ENCODE data around the gene C1orf232.

Gene C1orf232

DNA sequence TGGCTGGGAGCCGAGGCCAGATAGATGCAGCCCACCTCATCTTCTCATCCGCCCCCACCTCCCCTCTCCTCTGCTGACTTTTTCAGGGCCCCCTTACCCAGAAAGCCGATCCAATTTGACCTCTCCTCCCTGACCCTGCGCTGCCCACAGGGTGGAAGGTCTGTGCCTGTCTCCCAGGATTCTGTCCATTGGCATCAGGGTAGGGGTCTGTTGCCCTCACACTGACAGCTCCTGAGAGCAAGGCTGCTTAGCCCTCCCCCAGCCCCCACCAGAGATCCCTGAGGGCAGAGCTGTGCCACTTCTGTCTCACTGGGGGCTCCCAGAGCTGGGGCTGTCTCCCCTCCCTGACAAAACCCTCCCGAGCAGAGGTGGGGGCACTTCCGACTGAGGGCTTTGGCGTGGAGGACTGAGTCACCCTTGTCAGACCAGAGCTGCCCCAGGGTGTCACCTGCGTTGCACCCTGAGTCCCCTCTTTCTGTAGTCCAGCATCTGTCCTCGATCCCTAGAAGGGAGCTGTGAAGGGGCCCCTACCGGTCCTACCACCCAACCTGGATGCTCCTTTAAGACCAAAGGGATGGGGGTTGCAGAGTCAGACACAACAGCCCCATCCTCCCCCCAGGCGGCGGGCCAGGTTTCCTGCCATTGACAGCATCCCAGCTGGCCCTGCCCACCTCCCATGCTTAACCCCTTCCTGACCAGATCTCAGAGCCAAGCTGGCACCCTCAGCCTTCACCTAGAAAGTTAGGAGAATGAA lies 12.3 kb downstream of the C1orf232 start:
- Histone ChIP-seq H3K23ac (ENCODE audit: low read length) (peak overlapping the region; percentile 53), H3K56ac (ENCODE audit: low read length) (peak overlapping the region; percentile 81), H2BK120ac (ENCODE audit: low read depth, low read length) (peak overlapping the region; percentile 16), H4K8ac (ENCODE audit: low read depth, low read length) (no peak overlapping the region), H3K27ac (ENCODE audit: low read depth, low read length) (no peak overlapping the region), H4K5ac (ENCODE audit: low read length) (no peak overlapping the region), H3K27me3 (ENCODE audit: insufficient read depth, low read length, poor library complexity) (no peaks in the 10 kb centered on the region), H3K79me1 (ENCODE audit: low read length) (no peaks in the 10 kb centered on the region), H3K79me2 (ENCODE audit: control insufficient read depth, insufficient read depth, low read length) (no peaks in the 10 kb centered on the region), H2BK15ac (replicated peaks; ENCODE audit: low read depth) (no peak overlapping the region), H3K4me2 (ENCODE audit: low read length) (peak overlapping the region; percentile 94), H3K36me3 (ENCODE audit: control insufficient read depth, insufficient read depth, low read length) (no peaks in the 10 kb centered on the region), H3K4ac (ENCODE audit: low read depth, low read length) (peak overlapping the region; percentile 49), H2AK5ac (ENCODE audit: low read length) (peak overlapping the region; percentile 43), H3K18ac (ENCODE audit: low read length) (peak overlapping the region; percentile 62), H3K4me3 (ENCODE audit: low read length) (no peak overlapping the region), H3K9ac (ENCODE audit: low read length) (peak overlapping the region; percentile 64), H3K4me1 (ENCODE audit: control insufficient read depth, low read depth, low read length) (peaks cover 32% of the 10 kb centered on the region), H2BK5ac (ENCODE audit: low read length) (peak overlapping the region; percentile 84)
- no CpG with 5 or more reads among the region's 12 CpGs for WGBS (ENCODE audit: extremely low coverage, insufficient coverage, low lambda C conversion rate)
- DNase-seq: peak; percentile 89

DNA sequence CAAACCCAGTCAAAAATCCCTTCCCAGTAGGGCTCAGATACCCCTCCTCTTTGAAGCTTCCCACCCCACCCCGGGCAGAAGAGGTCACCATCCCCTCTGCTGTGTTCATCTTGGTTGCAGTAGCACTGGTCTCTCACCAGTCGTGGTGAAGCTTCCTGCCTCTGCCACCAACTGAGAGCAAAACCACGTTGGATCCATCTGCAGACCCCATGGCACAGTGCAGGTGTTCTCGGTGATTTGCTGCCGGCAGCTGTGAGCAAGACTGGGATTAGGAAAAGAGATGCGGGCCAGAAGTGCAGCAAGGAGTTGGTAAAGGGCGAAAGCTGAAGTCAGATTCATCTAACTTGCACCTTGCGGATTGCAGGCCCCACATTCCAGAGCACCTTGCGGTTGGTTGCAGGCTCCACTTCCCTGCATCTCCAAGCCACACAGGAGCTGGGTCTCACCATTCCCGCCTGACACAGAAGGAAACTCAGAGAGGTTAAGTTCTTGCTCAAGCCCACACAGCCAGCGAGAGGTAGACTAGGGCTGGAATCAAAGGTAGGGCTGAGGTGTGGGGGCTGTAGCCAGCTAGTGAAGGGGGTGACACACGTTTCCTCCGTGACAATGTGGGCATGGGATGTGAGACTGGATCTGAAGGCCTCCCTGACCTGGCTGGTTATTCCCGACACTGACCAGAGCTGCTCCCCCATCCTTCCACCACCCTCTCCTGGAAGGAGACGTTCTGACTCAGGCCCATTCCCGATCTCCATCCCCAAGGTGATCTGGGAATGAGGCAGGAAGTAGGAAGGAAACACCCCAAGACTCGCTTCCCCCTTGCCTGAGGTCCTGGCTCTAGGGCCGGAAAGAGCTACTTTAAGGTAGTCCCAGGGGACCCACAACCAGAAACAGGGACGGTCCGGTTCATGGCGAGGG lies 13.1 kb downstream of the C1orf232 start:
- no peak overlapping the region for H4K5ac ChIP-seq (ENCODE audit: low read length)
- no peak overlapping the region for H2BK15ac ChIP-seq (replicated peaks; ENCODE audit: low read depth)
- peak overlapping the region; percentile 49 for H3K4ac ChIP-seq (ENCODE audit: low read depth, low read length)
- peak overlapping the region; percentile 64 for H3K9ac ChIP-seq (ENCODE audit: low read length)
- no CpG with 5 or more reads among the region's 21 CpGs for WGBS (ENCODE audit: extremely low coverage, insufficient coverage, low lambda C conversion rate)
- no peak overlapping the region for H3K4me3 ChIP-seq (ENCODE audit: low read length)
- peak overlapping the region; percentile 34 for H3K4me2 ChIP-seq (ENCODE audit: low read length)
- no peak overlapping the region for H3K23ac ChIP-seq (ENCODE audit: low read length)
- H4K8ac ChIP-seq (ENCODE audit: low read depth, low read length): no peak overlapping the region
- peaks cover 27% of the 10 kb centered on the region for H3K4me1 ChIP-seq (ENCODE audit: control insufficient read depth, low read depth, low read length)
- H3K27me3 ChIP-seq (ENCODE audit: insufficient read depth, low read length, poor library complexity): no peaks in the 10 kb centered on the region
- peak overlapping the region; percentile 62 for H3K18ac ChIP-seq (ENCODE audit: low read length)
- H2BK120ac ChIP-seq (ENCODE audit: low read depth, low read length): no peak overlapping the region
- H2BK5ac ChIP-seq (ENCODE audit: low read length): peak overlapping the region; percentile 9
- no peaks in the 10 kb centered on the region for H3K36me3 ChIP-seq (ENCODE audit: control insufficient read depth, insufficient read depth, low read length)
- H3K56ac ChIP-seq (ENCODE audit: low read length): peak overlapping the region; percentile 81
- H2AK5ac ChIP-seq (ENCODE audit: low read length): peak overlapping the region; percentile 3
- no peak for DNase-seq
- H3K27ac ChIP-seq (ENCODE audit: low read depth, low read length): no peak overlapping the region
- H3K79me1 ChIP-seq (ENCODE audit: low read length): no peaks in the 10 kb centered on the region
- no peaks in the 10 kb centered on the region for H3K79me2 ChIP-seq (ENCODE audit: control insufficient read depth, insufficient read depth, low read length)

DNA sequence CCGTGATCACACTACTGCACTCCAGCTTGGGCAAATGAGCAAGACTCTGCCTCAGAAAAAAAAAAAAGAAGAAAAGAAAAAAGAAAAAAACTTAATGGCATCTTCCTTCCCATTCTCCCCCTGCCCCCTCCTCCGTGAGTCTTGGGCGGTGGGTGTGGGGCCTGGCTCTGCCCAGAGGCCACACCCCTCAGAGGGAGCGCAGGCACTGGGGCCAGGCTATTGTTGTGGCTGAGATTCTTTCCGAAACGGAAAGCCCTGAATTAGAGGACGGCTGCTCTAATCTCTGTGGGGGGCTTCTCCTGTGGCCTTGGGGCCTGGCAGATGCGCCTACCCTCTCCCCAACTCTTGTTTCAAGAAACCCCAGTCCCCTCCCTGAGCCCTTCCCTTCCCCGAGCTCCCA lies 14.0 kb downstream of the C1orf232 start:
- H3K9ac ChIP-seq (ENCODE audit: low read length): peak overlapping the region; percentile 41
- peak overlapping the region; percentile 44 for H3K56ac ChIP-seq (ENCODE audit: low read length)
- no peak overlapping the region for H2AK5ac ChIP-seq (ENCODE audit: low read length)
- H2BK15ac ChIP-seq (replicated peaks; ENCODE audit: low read depth): no peak overlapping the region
- no peak overlapping the region for H2BK120ac ChIP-seq (ENCODE audit: low read depth, low read length)
- H3K4me2 ChIP-seq (ENCODE audit: low read length): peak overlapping the region; percentile 4
- H3K18ac ChIP-seq (ENCODE audit: low read length): no peak overlapping the region
- H2BK5ac ChIP-seq (ENCODE audit: low read length): no peak overlapping the region
- WGBS (ENCODE audit: extremely low coverage, insufficient coverage, low lambda C conversion rate): no CpG with 5 or more reads among the region's 9 CpGs
- peaks cover 27% of the 10 kb centered on the region for H3K4me1 ChIP-seq (ENCODE audit: control insufficient read depth, low read depth, low read length)
- H3K27me3 ChIP-seq (ENCODE audit: insufficient read depth, low read length, poor library complexity): no peaks in the 10 kb centered on the region
- H4K5ac ChIP-seq (ENCODE audit: low read length): no peak overlapping the region
- H3K27ac ChIP-seq (ENCODE audit: low read depth, low read length): no peak overlapping the region
- H3K79me2 ChIP-seq (ENCODE audit: control insufficient read depth, insufficient read depth, low read length): no peaks in the 10 kb centered on the region
- no peaks in the 10 kb centered on the region for H3K36me3 ChIP-seq (ENCODE audit: control insufficient read depth, insufficient read depth, low read length)
- H3K4me3 ChIP-seq (ENCODE audit: low read length): no peak overlapping the region
- H4K8ac ChIP-seq (ENCODE audit: low read depth, low read length): no peak overlapping the region
- DNase-seq: peak; percentile 68
- no peaks in the 10 kb centered on the region for H3K79me1 ChIP-seq (ENCODE audit: low read length)
- H3K23ac ChIP-seq (ENCODE audit: low read length): no peak overlapping the region
- H3K4ac ChIP-seq (ENCODE audit: low read depth, low read length): no peak overlapping the region

DNA sequence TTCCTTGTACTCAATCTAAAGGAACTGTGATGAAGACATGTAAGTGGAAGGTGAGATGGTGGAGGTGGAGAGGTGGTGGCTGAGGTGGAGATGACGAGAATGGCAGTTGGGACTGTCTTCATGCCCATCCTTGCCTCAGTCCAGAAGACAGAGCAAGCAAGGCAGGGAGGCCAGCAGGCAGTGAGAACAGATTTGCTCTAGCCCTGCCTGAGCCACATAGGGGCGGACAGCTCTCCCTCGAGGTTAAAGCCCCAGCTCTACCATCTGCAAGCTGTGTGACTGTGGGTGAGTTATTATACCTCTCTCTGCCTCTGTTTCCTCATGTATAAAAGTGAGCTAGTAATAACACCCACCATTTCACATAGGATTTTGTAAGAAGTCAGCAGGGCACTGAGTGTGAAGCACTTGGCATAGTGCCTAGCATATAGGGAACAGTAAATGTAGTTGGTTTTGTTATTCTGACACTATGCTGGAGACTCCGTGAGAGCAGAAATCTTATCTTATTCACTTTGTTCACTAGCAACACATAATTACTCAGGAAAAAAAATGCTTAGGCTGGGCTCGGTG lies 14.7 kb downstream of the C1orf232 start:
- Histone ChIP-seq H3K4ac (ENCODE audit: low read depth, low read length) (no peak overlapping the region), H3K4me2 (ENCODE audit: low read length) (no peak overlapping the region), H3K9ac (ENCODE audit: low read length) (no peak overlapping the region), H3K23ac (ENCODE audit: low read length) (no peak overlapping the region), H2BK15ac (replicated peaks; ENCODE audit: low read depth) (no peak overlapping the region), H3K18ac (ENCODE audit: low read length) (no peak overlapping the region), H4K5ac (ENCODE audit: low read length) (no peak overlapping the region), H3K27me3 (ENCODE audit: insufficient read depth, low read length, poor library complexity) (no peaks in the 10 kb centered on the region), H3K79me1 (ENCODE audit: low read length) (no peaks in the 10 kb centered on the region), H3K56ac (ENCODE audit: low read length) (peak overlapping the region; percentile 76), H3K79me2 (ENCODE audit: control insufficient read depth, insufficient read depth, low read length) (no peaks in the 10 kb centered on the region), H3K36me3 (ENCODE audit: control insufficient read depth, insufficient read depth, low read length) (no peaks in the 10 kb centered on the region), H3K4me1 (ENCODE audit: control insufficient read depth, low read depth, low read length) (peaks cover 24% of the 10 kb centered on the region), H2AK5ac (ENCODE audit: low read length) (peak overlapping the region; percentile 48), H3K4me3 (ENCODE audit: low read length) (no peak overlapping the region), H2BK120ac (ENCODE audit: low read depth, low read length) (no peak overlapping the region), H2BK5ac (ENCODE audit: low read length) (no peak overlapping the region), H3K27ac (ENCODE audit: low read depth, low read length) (no peak overlapping the region), H4K8ac (ENCODE audit: low read depth, low read length) (no peak overlapping the region)
- DNase-seq: no peak
- no CpG with 5 or more reads among the region's 5 CpGs for WGBS (ENCODE audit: extremely low coverage, insufficient coverage, low lambda C conversion rate)

DNA sequence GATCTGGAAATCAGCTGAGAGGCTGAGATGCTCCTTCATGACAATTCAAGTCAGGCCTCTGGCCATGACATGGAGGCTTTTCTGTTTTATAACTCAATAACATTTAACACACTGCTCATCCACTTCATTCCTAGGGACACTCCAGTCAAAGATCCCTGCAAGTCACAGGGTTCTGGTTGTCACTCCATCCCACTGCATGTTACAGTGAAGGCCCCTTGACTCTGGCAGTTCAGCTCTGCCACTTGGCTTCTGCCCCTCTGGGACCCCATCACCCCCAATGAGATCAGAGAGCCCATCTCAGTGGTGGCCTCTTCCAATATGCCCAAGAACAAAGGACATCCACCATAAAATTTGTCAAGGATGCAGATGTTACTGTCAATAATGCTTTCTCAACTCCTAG lies 19.9 kb downstream of the C1orf232 start:
- no peaks in the 10 kb centered on the region for H3K79me1 ChIP-seq (ENCODE audit: low read length)
- no peak overlapping the region for H3K4ac ChIP-seq (ENCODE audit: low read depth, low read length)
- H4K8ac ChIP-seq (ENCODE audit: low read depth, low read length): no peak overlapping the region
- H3K36me3 ChIP-seq (ENCODE audit: control insufficient read depth, insufficient read depth, low read length): no peaks in the 10 kb centered on the region
- H3K4me3 ChIP-seq (ENCODE audit: low read length): no peak overlapping the region
- H3K27ac ChIP-seq (ENCODE audit: low read depth, low read length): no peak overlapping the region
- no peak overlapping the region for H3K9ac ChIP-seq (ENCODE audit: low read length)
- no peak overlapping the region for H2BK15ac ChIP-seq (replicated peaks; ENCODE audit: low read depth)
- no peak overlapping the region for H3K23ac ChIP-seq (ENCODE audit: low read length)
- H3K27me3 ChIP-seq (ENCODE audit: insufficient read depth, low read length, poor library complexity): no peaks in the 10 kb centered on the region
- H3K4me1 ChIP-seq (ENCODE audit: control insufficient read depth, low read depth, low read length): no peaks in the 10 kb centered on the region
- no peaks in the 10 kb centered on the region for H3K79me2 ChIP-seq (ENCODE audit: control insufficient read depth, insufficient read depth, low read length)
- H2AK5ac ChIP-seq (ENCODE audit: low read length): no peak overlapping the region
- no peak overlapping the region for H2BK120ac ChIP-seq (ENCODE audit: low read depth, low read length)
- DNase-seq: no peak
- no peak overlapping the region for H3K56ac ChIP-seq (ENCODE audit: low read length)
- no peak overlapping the region for H3K18ac ChIP-seq (ENCODE audit: low read length)
- no peak overlapping the region for H4K5ac ChIP-seq (ENCODE audit: low read length)
- H2BK5ac ChIP-seq (ENCODE audit: low read length): no peak overlapping the region
- H3K4me2 ChIP-seq (ENCODE audit: low read length): no peak overlapping the region
